ENCODE results near the gene VEPH1. TPM values are rescaled to one million over a fixed set of nuclear protein-coding genes. Genes with fewer than 3 reads are reported as not detected.

The VEPH1 gene
- total RNA-seq, 4 donors from 2014 or later = 0.30 to 6.1 (median 0.76) TPM

GRCh38 chr3:157285141-157285540 is 218.1 kb downstream of the VEPH1 start:
- Histone ChIP-seq H3K27me3 (no peaks in the 10 kb centered on the region), H3K27ac (no peak overlapping the region), H3K4me1 (peaks cover 0 to 23% (median 5%) of the 10 kb centered on the region in 4 donors), H3K4me3 (no peak overlapping the region), H3K36me3 (no peaks in the 10 kb centered on the region), H3K9me3 (no peaks in the 10 kb centered on the region)
- no peak for TF ChIP-seq EP300 (IDR thresholded peaks at IDR 0.05)
- no peak for TF ChIP-seq POLR2A (IDR thresholded peaks at IDR 0.05)
- TF ChIP-seq CTCF (IDR thresholded peaks at IDR 0.05) = no peak
- WGBS, 2 donors = 93% methylated on average over 4 of the region's 4 CpGs
- no peak for DNase-seq (ENCODE audit: low spot score in 2 of 2)

- no peaks in the 10 kb centered on the region for H3K36me3 ChIP-seq
- no peak overlapping the region for H3K27ac ChIP-seq
- no peaks in the 10 kb centered on the region for H3K9me3 ChIP-seq
- WGBS, 2 donors = 32 to 59% methylated on average over 1 of the region's 1 CpG
- DNase-seq (ENCODE audit: low spot score in 2 of 2) = no peak
- H3K27me3 ChIP-seq = no peaks in the 10 kb centered on the region
- no peak for TF ChIP-seq POLR2A (IDR thresholded peaks at IDR 0.05)
- no peak for TF ChIP-seq CTCF (IDR thresholded peaks at IDR 0.05)
- TF ChIP-seq EP300 (IDR thresholded peaks at IDR 0.05) = no peak
- peaks cover 0 to 23% (median 5%) of the 10 kb centered on the region in 4 donors for H3K4me1 ChIP-seq
- H3K4me3 ChIP-seq = no peak overlapping the region
Observed at GRCh38 chr3:157284688-157285087, 218.5 kb downstream of the VEPH1 start.

- Histone ChIP-seq H3K4me1 (peaks cover 0 to 23% (median 5%) of the 10 kb centered on the region in 4 donors), H3K27ac (peak overlapping the region in 3 of 4 donors; percentile 1 to 75 (median 71)), H3K27me3 (no peaks in the 10 kb centered on the region), H3K9me3 (no peaks in the 10 kb centered on the region), H3K4me3 (no peak overlapping the region), H3K36me3 (no peaks in the 10 kb centered on the region)
- peak; percentile 32 to 62 for DNase-seq (ENCODE audit: low spot score in 2 of 2)
- TF ChIP-seq EP300 (IDR thresholded peaks at IDR 0.05) (peak in 1 of 2 donors; percentile 90), POLR2A (IDR thresholded peaks at IDR 0.05) (no peak), CTCF (IDR thresholded peaks at IDR 0.05) (no peak)
- 28 to 32% methylated on average over 5 of the region's 5 CpGs for WGBS, 2 donors
Observed at GRCh38 chr3:157282261-157283191, 220.7 kb downstream of the VEPH1 start.

GRCh38 chr3:157280786-157281185 is 222.4 kb downstream of the VEPH1 start:
- peak in 1 of 2 donors; percentile 14 for DNase-seq (ENCODE audit: low spot score in 2 of 2)
- H3K4me1 ChIP-seq = peaks cover 0 to 23% (median 5%) of the 10 kb centered on the region in 4 donors
- no peaks in the 10 kb centered on the region for H3K9me3 ChIP-seq
- no peaks in the 10 kb centered on the region for H3K27me3 ChIP-seq
- no peak overlapping the region for H3K4me3 ChIP-seq
- H3K36me3 ChIP-seq = no peaks in the 10 kb centered on the region
- H3K27ac ChIP-seq = peak overlapping the region in 1 of 4 donors; percentile 48
- WGBS, 2 donors = 56 to 71% methylated on average over 2 of the region's 2 CpGs
- TF ChIP-seq CTCF (IDR thresholded peaks at IDR 0.05) (no peak), EP300 (IDR thresholded peaks at IDR 0.05) (no peak), POLR2A (IDR thresholded peaks at IDR 0.05) (no peak)

GRCh38 chr3:157280354-157280753 is 222.9 kb downstream of the VEPH1 start:
- H3K9me3 ChIP-seq = no peaks in the 10 kb centered on the region
- H3K4me3 ChIP-seq = no peak overlapping the region
- H3K4me1 ChIP-seq = peaks cover 0 to 23% (median 5%) of the 10 kb centered on the region in 4 donors
- no peak for DNase-seq (ENCODE audit: low spot score in 2 of 2)
- H3K27me3 ChIP-seq = no peaks in the 10 kb centered on the region
- no peaks in the 10 kb centered on the region for H3K36me3 ChIP-seq
- TF ChIP-seq EP300 (IDR thresholded peaks at IDR 0.05) (no peak), CTCF (IDR thresholded peaks at IDR 0.05) (no peak), POLR2A (IDR thresholded peaks at IDR 0.05) (no peak)
- H3K27ac ChIP-seq = peak overlapping the region in 1 of 4 donors; percentile 18

Data from tibial nerve (tissue), 4 donors.